Dermis microvascular lymphatic vessel endothelial cell (primary cell): ENCODE measurements around the gene KDM5D. TPM values are rescaled to one million over a fixed set of nuclear protein-coding genes. Genes with fewer than 3 reads are reported as not detected.

Experiments used
- DNase-seq, 2 donors: peaks; one replicate each; pipeline versions ENCODE4 v3.0.0 to v3.0.0-alpha.2; 2010; ENCODE audit warnings: low read depth in 2 of 2
- total RNA-seq: library from RNA; depleted of rRNA; stranded (reverse); fragments of >200 nt; gene quantifications from 2 replicates; pipeline ENCODE4 v1.2.1, GENCODE V29; 2014

The KDM5D gene
- not detected in 2 replicates for total RNA-seq

DNA sequence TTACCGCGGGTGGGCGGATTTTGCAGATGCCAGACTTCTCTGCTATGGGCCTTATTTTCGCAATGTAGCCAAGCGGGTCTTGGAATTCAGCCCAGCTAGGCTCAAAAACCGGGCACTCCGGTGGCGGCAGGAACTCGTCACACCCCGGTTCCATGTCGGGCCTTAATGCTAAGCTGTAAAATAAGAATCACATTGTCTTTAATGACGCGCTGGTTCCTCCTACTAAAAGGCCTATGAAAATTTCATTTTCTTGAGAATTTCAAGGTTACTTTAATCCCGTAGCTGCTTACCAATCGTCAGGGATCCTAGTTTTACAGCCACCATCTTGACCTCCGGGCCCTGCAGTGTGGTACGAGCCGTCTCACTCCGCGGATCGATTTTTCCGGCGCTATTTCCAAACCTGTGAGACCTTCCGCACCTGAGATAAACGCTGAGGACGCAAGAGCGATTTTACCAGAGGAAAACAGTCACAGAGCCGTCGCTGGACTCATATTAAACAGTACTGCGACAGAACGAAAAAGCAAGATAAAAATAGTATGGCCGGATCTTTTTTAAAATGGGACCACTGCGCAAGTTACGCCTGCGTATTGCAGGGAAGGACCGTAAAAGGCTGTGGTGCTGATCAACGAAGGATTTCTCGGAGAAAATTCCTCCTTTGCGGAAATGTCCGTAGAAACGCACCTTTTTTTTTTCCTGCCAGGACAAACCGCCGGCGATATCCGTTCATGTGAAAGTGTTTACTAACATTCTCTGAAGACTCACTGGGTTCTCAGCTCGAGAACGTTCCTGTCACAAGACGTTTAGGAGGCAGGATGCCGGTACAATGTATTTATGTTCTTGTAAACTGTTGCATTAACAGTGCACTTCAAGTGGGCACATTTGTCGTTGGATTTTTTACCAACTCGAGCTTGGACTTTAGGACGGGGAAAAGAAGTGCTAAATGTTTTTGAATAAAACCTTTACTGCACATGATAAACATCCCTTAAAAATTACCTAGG, at the start of gene KDM5D:
Gene KDM5D (minus strand): TSS at position 346 of the 998 bp plus-strand sequence. CDS start 192 bp downstream, at position 154.
- peak in 1 of 2 donors; percentile 74 for DNase-seq

DNA sequence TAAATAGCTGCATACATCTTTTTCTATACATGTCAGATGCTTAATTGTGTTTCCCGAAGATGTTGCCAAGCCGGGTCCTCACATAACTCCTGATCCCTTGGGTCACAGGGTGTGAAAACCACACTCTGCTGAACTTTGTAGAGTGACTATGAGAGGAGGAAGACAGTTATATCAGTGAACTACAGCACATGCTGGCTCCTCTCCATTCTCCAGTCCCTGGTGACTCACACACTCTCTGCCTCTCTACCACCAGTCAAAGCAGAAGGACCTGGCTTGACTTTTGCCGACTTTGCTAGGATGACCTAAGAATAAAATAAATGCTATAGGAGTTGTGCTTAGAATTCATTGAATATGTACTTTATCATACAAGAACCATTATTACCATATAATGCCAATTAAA, 23.8 kb upstream of the KDM5D start:
- no peak for DNase-seq

DNA sequence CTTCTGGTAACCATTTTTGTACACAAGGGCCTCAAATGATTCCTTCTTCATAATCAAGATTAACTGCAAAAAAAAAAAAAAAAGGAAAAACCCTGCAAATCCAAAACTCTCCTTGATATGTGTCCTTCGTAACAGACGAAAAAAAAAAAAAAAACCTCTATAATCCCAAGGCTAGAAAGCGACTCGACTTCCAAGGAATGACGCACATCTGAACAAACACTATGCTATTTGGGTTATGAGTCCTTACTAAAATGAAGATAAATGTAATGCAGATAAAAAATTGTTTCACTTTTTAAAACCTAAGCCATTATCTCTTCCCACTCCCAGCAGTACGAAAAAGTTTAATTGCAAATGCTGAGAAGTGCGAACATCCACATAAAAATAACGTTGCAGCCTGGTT, 1.2 kb downstream of the KDM5D start:
- DNase-seq, result no peak

DNA sequence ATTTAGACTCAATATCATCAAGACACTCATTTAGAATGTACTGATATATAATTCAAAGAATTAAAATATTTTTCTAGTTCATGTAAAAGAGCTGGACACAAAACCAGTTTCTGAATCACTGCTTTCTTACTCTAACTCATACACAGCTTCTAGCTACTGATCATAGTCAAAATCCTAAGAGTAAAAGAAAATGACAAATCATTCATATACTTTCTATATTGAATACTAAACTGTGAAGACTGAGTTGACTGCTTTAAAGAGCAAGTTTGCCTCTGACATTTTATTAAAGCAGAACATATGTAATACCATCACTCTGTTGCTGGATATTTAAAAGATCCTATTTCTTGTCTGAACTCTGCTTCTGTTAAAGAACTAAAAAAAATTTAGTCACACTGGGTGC, 2.4 kb downstream of the KDM5D start:
- DNase-seq, result no peak

DNA sequence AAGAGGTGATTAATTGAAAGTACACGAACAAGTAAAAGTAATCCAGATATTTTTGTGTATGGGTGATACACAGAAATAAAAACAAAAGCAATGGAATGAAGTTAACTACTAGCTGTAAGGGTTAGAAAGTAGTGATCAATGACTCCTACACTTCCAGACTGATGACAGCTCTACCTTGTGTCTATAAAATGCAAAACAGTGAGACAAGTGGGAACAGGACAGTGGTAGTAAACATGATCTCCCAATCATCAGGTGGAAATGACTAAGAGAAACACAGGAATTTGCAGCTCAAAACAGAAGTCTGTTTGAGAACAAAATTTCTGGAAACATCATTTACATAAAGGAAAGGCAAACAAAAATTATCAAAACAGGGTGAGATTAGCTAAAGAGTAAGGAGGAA, 10.1 kb downstream of the KDM5D start:
- no peak for DNase-seq

DNA sequence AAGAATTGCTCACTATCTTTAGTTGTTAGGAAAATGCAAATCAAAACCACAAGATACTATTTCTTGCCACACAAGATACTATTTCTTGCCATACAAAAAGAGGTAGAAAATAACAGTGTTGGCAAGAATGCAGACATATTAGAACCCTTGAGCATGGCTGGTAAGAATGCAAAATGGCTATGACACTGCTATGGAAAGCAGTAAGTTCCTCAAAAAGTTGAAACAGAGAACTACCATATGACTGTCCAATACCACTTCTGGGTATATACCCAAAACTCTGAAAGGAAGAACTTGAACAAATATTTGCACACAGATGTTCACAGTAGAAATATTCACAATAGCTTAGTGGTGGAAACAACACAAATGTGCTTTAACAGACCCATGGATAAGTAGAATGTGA, 26.6 kb downstream of the KDM5D start:
- DNase-seq, result no peak

DNA sequence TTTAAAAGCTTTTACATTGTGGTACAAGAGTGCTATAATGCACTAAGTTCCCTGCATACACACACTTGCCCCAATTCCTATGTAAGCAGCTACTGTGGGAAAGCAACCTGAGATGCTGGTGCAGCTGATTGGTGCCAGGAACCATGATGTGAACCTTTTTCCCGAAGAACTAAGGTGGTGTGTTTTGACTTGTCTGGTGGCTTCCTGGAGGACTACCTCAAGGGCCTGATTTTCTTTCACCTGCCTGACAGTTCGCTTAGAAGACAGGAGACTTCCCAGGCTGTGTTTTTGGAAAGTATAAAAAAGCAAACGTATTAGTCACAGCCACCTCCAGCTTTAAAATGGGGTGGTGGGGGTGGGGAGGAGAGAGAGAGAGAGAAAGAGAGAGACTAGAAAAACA, 27.4 kb downstream of the KDM5D start:
- DNase-seq, result no peak

DNA sequence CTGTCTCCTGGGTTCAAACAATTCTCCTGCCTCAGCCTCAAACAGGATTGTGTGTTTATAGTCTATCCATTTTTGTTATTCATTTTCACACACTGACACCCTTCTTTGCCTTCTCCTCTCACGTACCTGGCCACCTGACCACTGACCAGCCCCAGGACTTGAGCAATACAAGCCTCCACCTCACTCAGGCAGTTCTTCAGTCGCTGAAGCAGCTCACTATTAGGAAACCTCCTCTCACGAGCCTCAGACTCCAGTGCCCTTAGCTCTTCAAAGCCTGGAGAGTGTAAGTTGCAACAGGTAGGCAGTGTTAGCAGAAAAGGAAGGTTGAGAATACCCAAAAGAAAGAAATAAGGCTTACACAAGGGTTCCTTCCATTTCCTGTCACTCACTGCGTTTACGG, 29.3 kb downstream of the KDM5D start:
- no peak for DNase-seq

DNA sequence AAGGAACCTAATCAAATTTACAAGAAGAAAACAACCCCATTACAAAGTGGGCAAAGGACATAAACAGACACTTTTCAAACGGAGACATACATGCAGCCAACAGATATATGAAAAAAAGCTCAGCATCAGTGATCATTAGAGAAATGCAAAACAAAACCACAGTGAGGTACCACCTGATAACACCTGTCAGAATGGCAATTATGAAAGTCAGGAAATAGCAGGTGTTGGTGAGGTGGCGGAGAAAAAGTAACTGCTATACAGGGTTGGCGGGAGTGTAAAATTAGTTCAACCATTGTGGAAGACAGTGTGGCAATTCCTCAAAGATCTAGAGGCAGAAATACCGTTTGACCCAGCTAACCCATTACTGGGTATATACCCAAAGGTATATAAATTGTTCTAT, 31.1 kb downstream of the KDM5D start:
- no peak for DNase-seq

DNA sequence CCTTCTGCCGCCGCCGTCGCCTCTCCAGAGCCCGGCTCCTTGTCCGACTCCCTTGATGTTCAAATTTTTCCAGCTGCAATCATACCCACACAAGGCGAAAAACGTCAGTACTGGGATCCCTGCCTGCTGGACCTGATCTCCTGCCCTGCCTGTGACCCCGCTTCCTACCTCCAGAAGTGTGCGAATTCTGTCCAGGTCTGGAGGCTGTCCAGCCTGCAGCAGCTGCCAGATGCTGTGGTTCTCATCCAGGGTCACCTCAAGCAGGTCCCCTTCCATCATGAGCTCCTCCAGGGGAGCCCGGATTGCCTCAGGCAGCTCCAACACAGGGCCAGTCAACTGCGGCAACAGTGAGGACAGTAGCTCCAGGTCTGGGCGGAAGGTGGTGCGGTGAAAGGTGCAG, 38.3 kb downstream of the KDM5D start:
- DNase-seq, result no peak

DNA sequence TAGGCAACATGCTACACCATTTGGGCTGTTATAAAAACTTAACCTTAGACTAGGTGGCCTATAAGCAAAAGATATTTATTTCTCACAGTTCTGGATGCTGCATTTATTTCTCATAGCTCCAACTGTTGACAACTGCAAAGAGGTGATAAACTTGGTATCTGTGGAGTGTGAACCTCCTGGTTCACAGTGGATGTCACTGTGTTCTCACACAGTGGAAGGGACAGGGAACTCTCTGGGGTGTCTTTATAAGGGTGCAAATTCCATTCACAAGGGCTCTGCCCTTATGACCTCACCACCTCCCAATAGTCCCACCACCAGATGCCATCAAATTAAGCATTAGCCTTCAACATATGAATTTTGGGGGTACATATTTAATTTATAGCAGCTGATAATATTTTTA, 46.0 kb downstream of the KDM5D start:
- DNase-seq, result no peak

DNA sequence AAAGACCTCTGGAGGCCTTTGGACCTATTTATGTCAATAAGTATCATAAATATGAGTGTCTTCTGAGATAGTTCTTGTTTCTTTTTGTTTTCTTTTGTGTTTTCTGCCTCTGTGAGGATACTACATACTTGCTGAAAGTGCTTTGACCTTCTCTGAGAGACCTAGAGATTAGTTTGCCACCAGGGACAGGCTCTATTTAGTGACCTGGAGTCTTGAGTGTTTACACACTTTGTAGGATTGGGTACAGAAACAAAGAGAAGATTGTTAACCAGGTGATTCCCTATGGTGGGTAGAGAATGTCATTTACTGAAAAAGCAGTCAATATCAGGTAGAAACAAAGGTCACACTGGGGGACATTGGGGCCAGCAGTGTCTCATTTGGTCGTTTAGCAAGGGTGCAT, 63.7 kb downstream of the KDM5D start:
- no peak for DNase-seq
